PC-3 (cell line): ENCODE results near the gene FASTK.

Experiments
- CTCF ChIP-seq: fragments of 300-600 bp; sonication (generic); conservative IDR thresholded peaks from 2 replicates; pipeline ENCODE4 v1.5.1; 2017; ENCODE audit warnings: antibody characterized with exemption, low read depth, mild to moderate bottlenecking, low read length
- EZH2 ChIP-seq: fragments of 300-600 bp; sonication (generic); IDR thresholded peaks from one replicate; pipeline ENCODE4 v1.6.1; 2017; ENCODE audit warnings: antibody characterized with exemption, mild to moderate bottlenecking, low read length; ENCODE audit not compliant: unreplicated experiment
- EZH2phosphoT487 ChIP-seq: fragments of 300-600 bp; sonication (generic); IDR thresholded peaks from 2 replicates; pipeline ENCODE4 v1.6.1; 2018; ENCODE audit warnings: mild to moderate bottlenecking, antibody characterized with exemption, low read length, borderline replicate concordance

- TF ChIP-seq CTCF (no peak), EZH2 (no peak), EZH2phosphoT487 (no peak)
These were observed 14.1 kb upstream of the FASTK start for GRCh38 chr7:151094675-151095074.
